Hepatocyte (in vitro differentiated cells): ENCODE results near the gene ADGRV1.

Source experiments
- CTCF ChIP-seq: fragments of 200-600 bp; sonication (generic); IDR thresholded peaks from 2 replicates; pipeline ENCODE4 v1.5.1; 2016; ENCODE audit warnings: antibody characterized with exemption, mild to moderate bottlenecking; ENCODE audit not compliant: poor library complexity
- EZH2 ChIP-seq: fragments of 200-600 bp; sonication (generic); IDR thresholded peaks from 2 replicates; pipeline ENCODE4 v1.6.1; 2016; ENCODE audit warnings: antibody characterized with exemption, mild to moderate bottlenecking, borderline replicate concordance
- EZH2phosphoT487 ChIP-seq: fragments of 200-600 bp; sonication (generic); IDR thresholded peaks from one replicate; pipeline ENCODE4 v1.6.1; 2018; ENCODE audit warnings: antibody characterized with exemption, mild to moderate bottlenecking, low read depth, moderate library complexity; ENCODE audit not compliant: unreplicated experiment, severe bottlenecking

DNA sequence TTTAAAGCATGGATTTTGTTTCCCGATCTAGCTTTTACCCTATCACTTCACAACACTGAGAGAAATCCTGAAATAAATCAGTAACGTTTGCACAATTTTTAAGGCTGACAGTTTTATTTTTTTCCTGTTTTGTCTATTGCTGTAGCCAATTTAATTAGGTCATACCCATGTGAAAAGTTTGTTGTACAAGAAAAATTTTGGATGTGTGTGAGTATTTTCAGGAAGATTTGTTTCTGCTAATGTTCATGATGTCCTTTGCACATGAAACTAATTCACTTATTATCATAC lies 586.7 kb downstream of the ADGRV1 start:
- no peak for TF ChIP-seq CTCF
- no peak for TF ChIP-seq EZH2
- TF ChIP-seq EZH2phosphoT487, result no peak
